ENCODE results near the gene PAM16. TPM values are rescaled to one million over a fixed set of nuclear protein-coding genes. Genes with fewer than 3 reads are reported as not detected.

PAM16 gene
- total and polyA plus RNA-seq, 2 of the 8 experiments (the other 6 are each of a cell fraction or from before 2014, with no cell fraction given) = 78.3 to 198 TPM

- POLR2A ChIA-PET (ENCODE audit: partially characterized antibody) = interaction anchor here (0.6 to 2.2 kb wide), 5 partner anchors 13 to 45 kb away, joined by 4 to 13 read pairs (median 4); partner anchors contain the start of gene VASN
- H2BK15ac ChIP-seq (ENCODE audit: low read length) = no peak overlapping the region
- H4K8ac ChIP-seq (ENCODE audit: extremely low read depth, insufficient read depth, low read length) = peak overlapping the region; percentile 59; the same call in 1 of the 2 replicates
- no peaks in the 10 kb centered on the region for H3K9me3 ChIP-seq (ENCODE audit: insufficient read depth in 2 of 2, low read depth in 1 of 2, low read length in 1 of 2)
- H2BK120ac ChIP-seq (replicated peaks; ENCODE audit: low read depth, low read length) = no peak overlapping the region
- peaks cover 2% of the 10 kb centered on the region; the same call in 1 of the 2 replicates for H3K23me2 ChIP-seq (ENCODE audit: low read depth, low read length)
- H3K4me2 ChIP-seq (ENCODE audit: insufficient read depth in 1 of 2, low read depth in 2 of 2, low read length in 2 of 2) = no peak overlapping the region
- no peak for DNase-seq (ENCODE audit: low read depth in 1 of 2, low spot score in 2 of 2)
- no peak overlapping the region for H3K4ac ChIP-seq (replicated peaks; ENCODE audit: insufficient read length, low read depth, low read length)
- no peak overlapping the region for H2BK5ac ChIP-seq (ENCODE audit: low read depth, low read length)
- H3K4me1 ChIP-seq (replicated peaks in 1 of 4; ENCODE audit: control insufficient read depth in 3 of 4, insufficient read depth in 4 of 4, low read length in 3 of 4) = peaks cover 0 to 3% (median 1%) of the 10 kb centered on the region in 4 experiments; a peak in 3 of 7 replicates
- H3K79me2 ChIP-seq (ENCODE audit: control insufficient read depth in 1 of 2, insufficient read depth in 2 of 2, low read length in 2 of 2) = no peaks in the 10 kb centered on the region
- no peak overlapping the region for H3K18ac ChIP-seq (ENCODE audit: extremely low read depth, low read length)
- no peaks in the 10 kb centered on the region for H3K79me1 ChIP-seq (ENCODE audit: low read depth, low read length)
- no peak overlapping the region for H3K56ac ChIP-seq (replicated peaks; ENCODE audit: insufficient read length, low read depth, low read length)
- TF ChIP-seq SIRT6 (IDR thresholded peaks at IDR 0.05; ENCODE audit: low read length) (no peak), E2F6 (IDR thresholded peaks at IDR 0.05) (no peak), HDAC6 (IDR thresholded peaks at IDR 0.05; ENCODE audit: low read depth, low read length) (no peak), RFX5 (IDR thresholded peaks at IDR 0.05; ENCODE audit: borderline replicate concordance, low read depth, low read length) (no peak), ZNF274 (IDR thresholded peaks at IDR 0.05; ENCODE audit: borderline replicate concordance, extremely low read depth, low read length) (no peak)
- H3K9ac ChIP-seq (replicated peaks in 1 of 4; ENCODE audit: extremely low read depth in 1 of 4, low read depth in 3 of 4, low read length in 3 of 4) = no peak overlapping the region
- H2AK5ac ChIP-seq (ENCODE audit: low read depth, low read length) = no peak overlapping the region
- no peak for FAIRE-seq
- no peaks in the 10 kb centered on the region for H3K27me3 ChIP-seq (replicated peaks in 1 of 4; ENCODE audit: control insufficient read depth in 3 of 4, extremely low read depth in 1 of 4, insufficient read depth in 3 of 4, low read length in 3 of 4)
- H3K14ac ChIP-seq (ENCODE audit: insufficient read length) = no peak overlapping the region
- no peak overlapping the region for H2BK20ac ChIP-seq (ENCODE audit: low read length)
- CTCF ChIA-PET (ENCODE audit: partially characterized antibody) = interaction anchor here (0.6 to 14.0 kb wide), 17 partner anchors 12 to 943 kb away, joined by 3 to 425 read pairs (median 5); partner anchors contain the start of gene VASN
- no peak overlapping the region for H3K4me3 ChIP-seq (ENCODE audit: extremely low read depth in 1 of 4, insufficient read depth in 2 of 4, low read depth in 3 of 4, low read length in 4 of 4)
- H2BK12ac ChIP-seq (ENCODE audit: low read depth, low read length) = no peak overlapping the region
- H2AFZ ChIP-seq (ENCODE audit: low read length) = no peak overlapping the region
- peaks cover 0 to 3% of the 10 kb centered on the region in 2 experiments for H4K20me1 ChIP-seq (replicated peaks in 1 of 2; ENCODE audit: control insufficient read depth in 1 of 2, insufficient read depth in 2 of 2, low read length in 2 of 2)
- WGBS, 2 experiments (ENCODE audit: extremely low coverage in 1 of 2, insufficient coverage in 1 of 2, insufficient read length in 1 of 2, insufficient replicate concordance in 2 of 2, low coverage in 1 of 2, low lambda C conversion rate in 2 of 2, missing lambda C conversion rate in 1 of 2) = 95% methylated on average over 14 of the region's 19 CpGs; no CpG with 5 or more reads in 1 of the 2 experiments
- no peak overlapping the region for H3K27ac ChIP-seq (ENCODE audit: low read depth, low read length)
- H4K5ac ChIP-seq (ENCODE audit: insufficient read length, low read depth, low read length) = no peak overlapping the region
- no peaks in the 10 kb centered on the region for H3K36me3 ChIP-seq (ENCODE audit: control insufficient read depth in 2 of 4, insufficient read depth in 4 of 4, low read length in 3 of 4)
- no peak overlapping the region for H4K91ac ChIP-seq (replicated peaks; ENCODE audit: insufficient read length, low read length)
- H3K23ac ChIP-seq (ENCODE audit: insufficient read length) = no peak overlapping the region
Measured at GRCh38 chr16:4358236-4358635, 7.1 kb upstream of the PAM16 start.
